GM12878 (cell line): ENCODE measurements around the gene ATP2C2. TPM values are rescaled to one million over a fixed set of nuclear protein-coding genes. Genes with fewer than 3 reads are reported as not detected.

Experiments
- ATAC-seq: fragments of 200-7000 bp; cut with Tn5 transposase; 3 replicates; pipeline ENCODE4 v1.9.1; 2020; ENCODE audit warnings: mild to moderate bottlenecking, moderate library complexity
- BruUV-seq: library from RNA; stranded (reverse); fragments of 400-500 nt; replicated peaks from 2 replicates; lab custom pipeline; 2021; lab: Mats Ljungman, UMichigan
- CTCF ChIA-PET: fragments of 300-600 bp; sonication (Branson Sonifier 250); formaldehyde crosslinking; extraction: SDS; loops from one replicate; lab custom pipeline; 2021; ENCODE audit warnings: inconsistent platforms; lab: Yijun Ruan, JAX
- POLR2A ChIA-PET: fragments of 350-600 bp; formaldehyde crosslinking; extraction: SDS; loops from one replicate; lab custom pipeline; 2021; ENCODE audit warnings: inconsistent platforms; lab: Charles Lee
- RAD21 ChIA-PET: fragments of 300-600 bp; sonication (Branson Sonifier 250); formaldehyde crosslinking; loops from one replicate; lab custom pipeline; 2023; ENCODE audit warnings: antibody characterized with exemption; ENCODE audit not compliant: unreplicated experiment; lab: Charles Lee
- SMC1A ChIA-PET: fragments of 300-600 bp; sonication (Branson Sonifier 250); formaldehyde crosslinking; loops from one replicate; lab custom pipeline; 2023; ENCODE audit not compliant: unreplicated experiment, uncharacterized antibody; lab: Charles Lee
- DNase-seq: peaks from one replicate; pipeline ENCODE4 v3.0.0-alpha.2; 2011; ENCODE audit warnings: low read depth, low spot score
- FAIRE-seq: peaks from 3 replicates; lab custom pipeline; 2011; peaks lifted over from hg19 to GRCh38; lab: Jason Lieb, UNC
- H2AFZ ChIP-seq: 2 replicates; pipeline ENCODE4 v1.6.0; 2011; ENCODE audit warnings: low read depth, low read length, control low read depth; ENCODE audit not compliant: control insufficient read depth
- H3K27ac ChIP-seq: 2 replicates; pipeline ENCODE4 v1.5.1; 2011; ENCODE audit warnings: control low read depth; ENCODE audit not compliant: control insufficient read depth, insufficient read depth
- H3K27me3 ChIP-seq, 2 experiments: replicated peaks in 1 of 2; 2 replicates each; pipeline versions ENCODE4 v1.6.0 to v1.6.1; 2011; ENCODE audit warnings: low read length in 1 of 2; ENCODE audit not compliant: control insufficient read depth in 2 of 2, insufficient read depth in 2 of 2
- H3K36me3 ChIP-seq, 2 experiments: 2 replicates each; pipeline ENCODE4 v1.5.1; 2011; ENCODE audit warnings: low read length in 1 of 2; ENCODE audit not compliant: control insufficient read depth in 2 of 2, insufficient read depth in 2 of 2
- H3K4me1 ChIP-seq: 2 replicates; pipeline ENCODE4 v1.6.1; 2011; ENCODE audit warnings: mild to moderate bottlenecking, low read length, moderate library complexity, mixed read lengths; ENCODE audit not compliant: control insufficient read depth, insufficient read depth
- H3K4me2 ChIP-seq: 2 replicates; pipeline ENCODE4 v1.6.0; 2011; ENCODE audit warnings: control low read depth; ENCODE audit not compliant: control insufficient read depth, insufficient read depth
- H3K4me3 ChIP-seq: fragments of 200-600 bp; sonication (generic); 2 replicates; pipeline ENCODE4 v1.5.1; 2016
- H3K79me2 ChIP-seq: 2 replicates; pipeline ENCODE4 v1.6.0; 2011; ENCODE audit warnings: low read length; ENCODE audit not compliant: control insufficient read depth, insufficient read depth
- H3K9ac ChIP-seq: 2 replicates; pipeline ENCODE4 v1.8.0; 2011; ENCODE audit warnings: low read length, control low read depth, mixed read lengths; ENCODE audit not compliant: control insufficient read depth, insufficient read depth
- H3K9me3 ChIP-seq: replicated peaks from 3 replicates; pipeline ENCODE4 v1.5.1; 2011; ENCODE audit warnings: mild to moderate bottlenecking, low read length; ENCODE audit not compliant: control insufficient read depth, insufficient read depth
- H4K20me1 ChIP-seq: 2 replicates; pipeline ENCODE4 v1.6.0; 2011; ENCODE audit not compliant: control insufficient read depth, insufficient read depth
- BCLAF1 ChIP-seq: fragments of 450-650 bp; IDR thresholded peaks from 2 replicates; pipeline ENCODE4 v1.6.1; 2017; ENCODE audit warnings: antibody characterized with exemption, mild to moderate bottlenecking, moderate library complexity
- BMI1 ChIP-seq: fragments of 450-650 bp; IDR thresholded peaks from 2 replicates; pipeline ENCODE4 v1.6.1; 2016; ENCODE audit warnings: mild to moderate bottlenecking, moderate library complexity, borderline replicate concordance
- CHD2 ChIP-seq: IDR thresholded peaks from 2 replicates; pipeline ENCODE4 v1.6.1; 2011; ENCODE audit warnings: low read depth, low read length, improper control_type of control experiment, borderline replicate concordance
- CHD4 ChIP-seq: fragments of 200-600 bp; sonication (generic); IDR thresholded peaks from 2 replicates; pipeline ENCODE4 v1.6.1; 2016; ENCODE audit warnings: mild to moderate bottlenecking
- EP300 ChIP-seq, 2 experiments: fragments of 150-350 bp in 1 of 2; IDR thresholded peaks; 2 replicates each; pipeline ENCODE4 v1.6.1; 2011 to 2012; ENCODE audit warnings: low read depth in 2 of 2, low read length in 2 of 2, borderline replicate concordance in 1 of 2, improper control_type of control experiment in 1 of 2, inconsistent platforms in 1 of 2; ENCODE audit not compliant: control insufficient read depth in 1 of 2
- GATAD2B ChIP-seq: fragments of 450-650 bp; conservative IDR thresholded peaks from 2 replicates; pipeline ENCODE4 v1.6.1; 2017; ENCODE audit warnings: low read depth, mild to moderate bottlenecking, moderate library complexity
- IRF3 ChIP-seq: fragments of 450-650 bp; IDR thresholded peaks from 2 replicates; pipeline ENCODE4 v1.6.1; 2014; ENCODE audit warnings: mild to moderate bottlenecking
- LARP7 ChIP-seq: fragments of 450-650 bp; IDR thresholded peaks from 2 replicates; pipeline ENCODE4 v1.6.1; 2017; ENCODE audit warnings: mild to moderate bottlenecking
- MXI1 ChIP-seq: fragments of 150-350 bp; IDR thresholded peaks from 2 replicates; pipeline ENCODE4 v1.6.1; 2011; ENCODE audit warnings: low read depth, mild to moderate bottlenecking, inconsistent platforms, low read length, improper control_type of control experiment
- PBX3 ChIP-seq: IDR thresholded peaks from 2 replicates; pipeline ENCODE4 v1.6.1; 2011; ENCODE audit warnings: mild to moderate bottlenecking, low read depth, low read length, moderate library complexity; ENCODE audit not compliant: insufficient replicate concordance
- PKNOX1 ChIP-seq: fragments of 450-650 bp; IDR thresholded peaks from 2 replicates; pipeline ENCODE4 v1.6.1; 2016; ENCODE audit warnings: mild to moderate bottlenecking
- RB1 ChIP-seq: fragments of 450-650 bp; formaldehyde crosslinking; IDR thresholded peaks from 2 replicates; pipeline ENCODE4 v1.6.1; 2017; ENCODE audit warnings: mild to moderate bottlenecking, borderline replicate concordance
- RUNX3 ChIP-seq: IDR thresholded peaks from 2 replicates; pipeline ENCODE4 v1.6.1; 2012; ENCODE audit warnings: low read length, inconsistent platforms
- SIN3A ChIP-seq: IDR thresholded peaks from 2 replicates; pipeline ENCODE4 v1.6.1; 2012; ENCODE audit warnings: low read depth, low read length, improper control_type of control experiment
- TARDBP ChIP-seq: IDR thresholded peaks from 2 replicates; pipeline ENCODE4 v1.6.1; 2016; ENCODE audit warnings: borderline replicate concordance
- TBL1XR1 ChIP-seq: IDR thresholded peaks from 2 replicates; pipeline ENCODE4 v1.6.1; 2012; ENCODE audit warnings: low read depth, low read length, improper control_type of control experiment
- WGBS: methylation state at CpG from one replicate; pipeline ENCODE4 v1.1.6; 2016; ENCODE audit warnings: low lambda C conversion rate; ENCODE audit not compliant: insufficient replicate concordance, insufficient coverage; ENCODE audit errors: missing lambda C conversion rate; 5-methylcytosine and 5-hydroxymethylcytosine counted together
- in situ Hi-C: fragments of 300-500 bp; cut with MboI; formaldehyde crosslinking; loops from 9 replicates; pipeline ENCODE4 v1.14.3; 2018; ENCODE audit warnings: mixed read lengths
- intact Hi-C: fragments of 100-400 bp; cut with micrococcal nuclease; formaldehyde crosslinking; loops from one replicate; pipeline ENCODE4 v1.14.2; 2022; ENCODE audit not compliant: unreplicated experiment
- polyA plus RNA-seq, 11 experiments: library from polyadenylated mRNA; depleted of rRNA in 4 of 11; unstranded in 6 of 11; stranded (reverse) in 5 of 11; fragments of >200 nt; fragmentation: Nextera tagmentation in 4 of 11; fragmentation: Illumina TruSeq in 1 of 11; extraction: Ambion mirVana in 4 of 11; extraction: Trizol in 1 of 11; gene quantifications; 1 replicate in 1 of 11; 2 replicates in 10 of 11; pipeline versions ENCODE4 v1.2.1 to v1.2.3, GENCODE V29; 2011 to 2016; ENCODE audit warnings: inconsistent platforms in 2 of 11, missing spikeins in 2 of 11, low read depth in 1 of 11
- total RNA-seq, 4 experiments: library from RNA; depleted of rRNA in 3 of 4; stranded (reverse); fragments of >200 nt in 3 of 4; fragmentation: Illumina TruSeq in 1 of 4; extraction: Trizol in 1 of 4; gene quantifications; 2 replicates each; pipeline versions ENCODE4 v1.2.1 to v1.2.3, GENCODE V29; 2013 to 2021

The ATP2C2 gene
- total and polyA plus RNA-seq, 10 of the 15 experiments (the other 5 are each of a cell fraction or from before 2014, with no cell fraction given), result 0.05 to 0.19 TPM; not detected in 8

GRCh38 chr16:84504420-84505248, 136.3 kb downstream of the ATP2C2 start, which contains the start of gene MEAK7:
Gene MEAK7, minus strand, starts transcription at chr16:84504659. Its CDS starts 6,573 bp downstream, at chr16:84498086.
- Histone ChIP-seq H4K20me1 (no peaks in the 10 kb centered on the region), H3K4me1 (peaks cover 50% of the 10 kb centered on the region), H3K4me3 (peak within 1 kb of the TSS; percentile 88), H3K36me3 (no peaks in the 10 kb centered on the region), H3K27me3 (no peaks in the 10 kb centered on the region), H3K4me2 (peak within 1 kb of the TSS; percentile 98), H2AFZ (peak within 1 kb of the TSS; percentile 98), H3K9ac (peak within 1 kb of the TSS; percentile 81), H3K79me2 (peaks cover 15% of the 10 kb centered on the region), H3K27ac (peak within 1 kb of the TSS; percentile 82), H3K9me3 (no peaks in the 10 kb centered on the region)
- TSS peak; percentile 64 for BruUV-seq
- intact Hi-C loops, result loop anchor here (10.0 kb wide), 1 partner anchor 550 kb away; the partner anchor contains the start of gene OSGIN1
- ChIA-PET SMC1A (interaction anchor here (1.1 to 6.0 kb wide), 5 partner anchors 11 to 228 kb away, joined by 3 to 47 read pairs (median 19); no protein-coding TSS in a partner anchor), POLR2A (interaction anchor here (0.5 to 1.6 kb wide), 5 partner anchors 14 to 144 kb away, joined by 3 to 5 read pairs (median 4); partner anchors contain the start of gene KLHL36), CTCF (interaction anchor here (0.6 to 11.6 kb wide), 13 partner anchors 8 to 250 kb away, joined by 3 to 299 read pairs (median 5); no protein-coding TSS in a partner anchor), RAD21 (interaction anchor here (0.9 to 6.2 kb wide), 7 partner anchors 89 to 420 kb away, joined by 3 to 43 read pairs (median 5); no protein-coding TSS in a partner anchor)
- ATAC-seq (peak; percentile 91), DNase-seq (peak; percentile 86), FAIRE-seq (peak; percentile 99)
- in situ Hi-C loops, result loop anchor here (5.0 to 25.0 kb wide), 2 partner anchors 458 to 723 kb away; no protein-coding TSS in a partner anchor
- WGBS, result 1% methylated on average over 40 of the region's 45 CpGs
- no peak for TF ChIP-seq BCLAF1
- TF ChIP-seq RB1, result 0 out of 2 replicates have a peak, but pooled peaks have one; percentile 61
- TF ChIP-seq IRF3, result peak; percentile 88
- no peak for TF ChIP-seq EP300 (IDR thresholded peaks at IDR 0.05; ENCODE audit: borderline replicate concordance in 1 of 2, control insufficient read depth in 1 of 2, low read depth in 2 of 2, low read length in 2 of 2)
- no peak for TF ChIP-seq CHD4
- peak; percentile 76; the same call in 1 of the 2 replicates for TF ChIP-seq GATAD2B
- no peak for TF ChIP-seq TBL1XR1
- 0 out of 2 replicates have a peak, but pooled peaks have one; percentile 48 for TF ChIP-seq TARDBP
- TF ChIP-seq LARP7, result peak; percentile 47
- TF ChIP-seq RUNX3, result peak; percentile 66
- peak; percentile 100 for TF ChIP-seq PBX3
- TF ChIP-seq CHD2, result peak; percentile 91
- peak; percentile 84 for TF ChIP-seq MXI1
- TF ChIP-seq BMI1, result peak; percentile 98
- TF ChIP-seq SIN3A, result 0 out of 2 replicates have a peak, but pooled peaks have one; percentile 37
- TF ChIP-seq PKNOX1, result peak; percentile 100
